Activated naive CD4-positive, alpha-beta T cell treated with anti-CD3 and anti-CD28 coated beads for 36 hours (primary cell): ENCODE data around the gene NFE2. TPM values are rescaled to one million over a fixed set of nuclear protein-coding genes. Genes with fewer than 3 reads are reported as not detected.
A peak's percentile ranks its signal among the peaks of the same experiment; 100 is the strongest.

Source experiments
- CTCF ChIA-PET: fragments of 350-600 bp; sonication (Branson Sonifier 250); formaldehyde crosslinking; loops from one replicate; lab custom pipeline; 2021; ENCODE audit warnings: antibody characterized with exemption; lab: Charles Lee
- DNase-seq: peaks from one replicate; pipeline ENCODE4 v3.0.0-alpha.2; 2020
- H3K27ac Mint-ChIP-seq: one replicate; pipeline ENCODE4 v1.8.0; 2021; ENCODE audit warnings: mild to moderate bottlenecking, mixed read lengths
- H3K27me3 Mint-ChIP-seq: one replicate; pipeline ENCODE4 v1.8.0; 2021; ENCODE audit warnings: low read depth, mixed read lengths
- H3K36me3 Mint-ChIP-seq: one replicate; pipeline ENCODE4 v1.8.0; 2021; ENCODE audit warnings: low read depth, mixed read lengths
- H3K4me1 Mint-ChIP-seq: one replicate; pipeline ENCODE4 v1.8.0; 2021; ENCODE audit warnings: low read depth, mixed read lengths
- H3K4me3 Mint-ChIP-seq: one replicate; pipeline ENCODE4 v1.8.0; 2021; ENCODE audit warnings: mild to moderate bottlenecking, moderate library complexity, mixed read lengths
- H3K9me3 Mint-ChIP-seq: one replicate; pipeline ENCODE4 v1.8.0; 2021; ENCODE audit warnings: mixed read lengths
- intact Hi-C: fragments of 100-400 bp; cut with micrococcal nuclease; formaldehyde crosslinking; loops from one replicate; pipeline ENCODE4 v1.15.1; 2023
- total RNA-seq, 2 experiments: library from RNA; stranded (reverse); gene quantifications; one replicate each; pipeline ENCODE4 v1.2.3, GENCODE V29; 2021

The NFE2 gene
- total RNA-seq: not detected

- Mint-ChIP-seq H3K9me3 (no peaks in the 10 kb centered on the region), H3K4me3 (peak within 1 kb of the TSS; percentile 26)
These were observed at the start of gene NFE2 for GRCh38 chr12:54300732-54301427. Gene NFE2, minus strand, starts transcription at chr12:54301015. Its CDS starts 5,767 bp downstream, at chr12:54295248.

DNA sequence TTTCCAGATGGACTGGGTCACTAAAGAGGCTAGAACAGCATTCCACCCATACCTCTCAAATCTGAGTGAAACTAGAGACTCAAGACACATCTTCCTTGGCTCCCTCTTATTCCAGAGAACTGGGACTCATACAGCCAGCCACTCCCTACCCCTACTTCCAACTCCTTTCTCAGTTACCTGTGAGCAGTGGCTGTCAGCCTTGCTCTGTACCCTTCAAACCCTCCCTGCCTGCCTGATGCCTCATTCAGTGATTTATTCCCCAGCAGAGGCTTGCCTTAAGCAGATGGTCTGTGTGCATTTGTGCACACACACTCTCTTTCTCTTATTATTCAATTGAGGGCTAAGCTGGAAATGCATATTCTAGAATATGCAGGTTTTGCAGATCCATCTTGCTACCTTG is 48.9 kb upstream of the NFE2 start:
- peaks cover 20% of the 10 kb centered on the region for H3K4me1 Mint-ChIP-seq
- no peak for DNase-seq
- no peak overlapping the region for H3K27ac Mint-ChIP-seq
- H3K27me3 Mint-ChIP-seq: no peaks in the 10 kb centered on the region
- H3K36me3 Mint-ChIP-seq: peaks cover 26% of the 10 kb centered on the region
- no peak overlapping the region for H3K4me3 Mint-ChIP-seq
- H3K9me3 Mint-ChIP-seq: no peaks in the 10 kb centered on the region
- intact Hi-C loops: no loop called here
- CTCF ChIA-PET: interaction anchor here (0.8 to 3.7 kb wide), 3 partner anchors 13 to 134 kb away, joined by 3 to 17 read pairs (median 3); no protein-coding TSS in a partner anchor

More at GRCh38 chr12:54300732-54301427, at the start of gene NFE2:
- Mint-ChIP-seq H3K36me3 (no peaks in the 10 kb centered on the region), H3K4me1 (peaks cover 8% of the 10 kb centered on the region), H3K27ac (no peak within 1 kb of the TSS), H3K27me3 (peaks cover 51% of the 10 kb centered on the region)
- peak; percentile 54 for DNase-seq
- intact Hi-C loops: no loop called here
- CTCF ChIA-PET: interaction anchor here (0.8 to 11.2 kb wide), 7 partner anchors 9 to 99 kb away, joined by 3 to 86 read pairs (median 5); partner anchors contain the start of gene COPZ1

- DNase-seq: no peak
- intact Hi-C loops: no loop called here
- peaks cover 20% of the 10 kb centered on the region for H3K4me1 Mint-ChIP-seq
- H3K27me3 Mint-ChIP-seq: no peaks in the 10 kb centered on the region
- H3K9me3 Mint-ChIP-seq: no peaks in the 10 kb centered on the region
- CTCF ChIA-PET: interaction anchor here (0.8 to 3.7 kb wide), 2 partner anchors 13 to 134 kb away, joined by 3 to 17 read pairs; no protein-coding TSS in a partner anchor
- no peak overlapping the region for H3K4me3 Mint-ChIP-seq
- H3K36me3 Mint-ChIP-seq: peaks cover 26% of the 10 kb centered on the region
- no peak overlapping the region for H3K27ac Mint-ChIP-seq
These were observed 48.2 kb upstream of the NFE2 start for GRCh38 chr12:54349036-54349435.

DNA sequence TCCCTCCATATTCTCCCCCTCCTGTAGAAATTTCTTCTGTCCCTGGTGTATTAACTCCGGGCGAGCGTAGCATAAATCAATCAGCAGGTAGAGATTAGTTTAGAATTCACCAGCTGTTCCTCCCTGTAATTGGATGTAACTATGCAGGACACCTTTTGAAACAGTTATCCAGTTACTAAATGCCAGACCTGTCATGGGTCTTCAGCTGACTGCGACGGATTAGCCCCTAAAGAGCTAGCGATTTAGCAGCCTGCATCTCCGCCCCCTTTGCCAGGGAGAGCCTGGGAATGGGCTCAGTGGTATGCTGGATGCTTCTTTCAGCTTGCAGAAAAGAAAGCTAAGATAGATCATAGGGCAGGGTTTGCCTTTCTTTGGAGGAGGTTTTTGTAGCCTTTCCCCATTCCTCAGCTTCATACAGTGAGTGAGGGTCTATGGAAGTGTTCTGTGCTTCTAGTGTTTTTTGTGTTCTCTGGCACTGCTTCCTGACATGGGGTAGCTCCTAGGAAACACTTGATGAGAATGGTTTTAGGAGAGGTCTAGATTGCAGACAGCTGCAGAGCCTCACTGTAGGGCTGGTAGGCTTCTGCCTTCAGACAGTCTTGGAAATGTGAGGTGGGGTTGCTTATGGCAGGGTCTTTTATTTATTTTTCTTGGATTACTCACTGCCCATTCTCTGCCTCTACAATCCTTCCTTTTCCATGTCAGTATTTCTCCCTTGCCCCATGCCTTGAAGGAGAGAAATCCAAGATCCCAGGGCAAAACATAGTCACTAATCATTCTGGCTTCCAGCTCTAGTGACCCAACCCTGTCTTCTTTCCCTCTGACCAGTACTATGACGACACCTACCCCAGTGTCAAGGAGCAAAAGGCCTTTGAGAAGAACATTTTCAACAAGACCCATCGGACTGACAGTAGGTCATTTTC is 40.8 kb upstream of the NFE2 start:
- DNase-seq: no peak
- Mint-ChIP-seq H3K4me3 (no peak overlapping the region), H3K36me3 (peaks cover 20% of the 10 kb centered on the region), H3K27ac (no peak overlapping the region), H3K4me1 (peaks cover 4% of the 10 kb centered on the region), H3K27me3 (no peaks in the 10 kb centered on the region), H3K9me3 (no peaks in the 10 kb centered on the region)
- intact Hi-C loops: no loop called here
- CTCF ChIA-PET: interaction anchor here (0.9 to 1.6 kb wide), 5 partner anchors 17 to 127 kb away, joined by 3 to 5 read pairs (median 3); partner anchors contain the start of gene COPZ1

GRCh38 chr12:54340846-54341245 is 40.0 kb upstream of the NFE2 start:
- intact Hi-C loops: no loop called here
- H3K4me1 Mint-ChIP-seq: peaks cover 6% of the 10 kb centered on the region
- no peaks in the 10 kb centered on the region for H3K9me3 Mint-ChIP-seq
- H3K4me3 Mint-ChIP-seq: no peak overlapping the region
- no peak for DNase-seq
- peaks cover 20% of the 10 kb centered on the region for H3K36me3 Mint-ChIP-seq
- no peaks in the 10 kb centered on the region for H3K27me3 Mint-ChIP-seq
- CTCF ChIA-PET: interaction anchor here (0.8 to 1.6 kb wide), 5 partner anchors 16 to 126 kb away, joined by 3 to 5 read pairs (median 3); partner anchors contain the start of gene COPZ1
- no peak overlapping the region for H3K27ac Mint-ChIP-seq

DNA sequence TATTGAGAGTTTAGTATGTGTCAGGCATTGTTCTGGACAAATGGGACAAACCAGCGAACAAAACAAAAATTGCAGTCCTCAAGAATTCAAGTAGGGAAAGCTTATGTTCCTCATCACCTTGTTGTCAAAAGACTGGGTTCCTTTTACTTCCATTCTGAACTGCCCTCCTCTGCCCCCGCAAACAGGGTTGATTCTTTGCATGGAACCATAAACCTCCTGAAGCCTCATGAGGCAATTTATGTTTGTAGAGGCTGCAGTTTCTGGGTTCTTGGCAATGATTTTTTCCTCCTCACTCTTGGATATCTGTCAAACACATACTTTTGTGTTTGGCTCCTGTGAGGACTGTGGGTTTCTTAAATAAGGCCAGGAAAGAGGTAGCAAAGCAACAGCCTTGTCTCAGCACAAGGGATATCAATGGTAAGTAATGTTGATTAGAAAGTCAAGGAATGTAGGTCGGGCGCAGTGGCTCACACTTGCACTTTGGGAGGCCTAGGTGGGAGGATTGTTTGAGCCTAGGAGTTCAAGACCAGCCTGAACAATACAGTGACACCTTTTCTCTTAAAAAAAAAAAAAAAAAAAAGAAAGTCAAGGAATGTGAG is 38.0 kb upstream of the NFE2 start:
- peaks cover 13% of the 10 kb centered on the region for H3K36me3 Mint-ChIP-seq
- no peak for DNase-seq
- peaks cover 11% of the 10 kb centered on the region for H3K4me1 Mint-ChIP-seq
- no peaks in the 10 kb centered on the region for H3K9me3 Mint-ChIP-seq
- intact Hi-C loops: no loop called here
- no peak overlapping the region for H3K4me3 Mint-ChIP-seq
- H3K27me3 Mint-ChIP-seq: no peaks in the 10 kb centered on the region
- H3K27ac Mint-ChIP-seq: no peak overlapping the region
- CTCF ChIA-PET: interaction anchor here (1.6 to 6.1 kb wide), 3 partner anchors 10 to 46 kb away, joined by 5 to 33 read pairs (median 31); no protein-coding TSS in a partner anchor

GRCh38 chr12:54337854-54338650 is 37.2 kb upstream of the NFE2 start:
- CTCF ChIA-PET: interaction anchor here (1.1 to 6.4 kb wide), 9 partner anchors 9 to 61 kb away, joined by 3 to 92 read pairs (median 31); partner anchors contain the start of gene COPZ1
- no peak for DNase-seq
- no peak overlapping the region for H3K4me3 Mint-ChIP-seq
- peaks cover 18% of the 10 kb centered on the region for H3K4me1 Mint-ChIP-seq
- H3K9me3 Mint-ChIP-seq: no peaks in the 10 kb centered on the region
- intact Hi-C loops: no loop called here
- peaks cover 8% of the 10 kb centered on the region for H3K36me3 Mint-ChIP-seq
- H3K27ac Mint-ChIP-seq: no peak overlapping the region
- no peaks in the 10 kb centered on the region for H3K27me3 Mint-ChIP-seq

DNA sequence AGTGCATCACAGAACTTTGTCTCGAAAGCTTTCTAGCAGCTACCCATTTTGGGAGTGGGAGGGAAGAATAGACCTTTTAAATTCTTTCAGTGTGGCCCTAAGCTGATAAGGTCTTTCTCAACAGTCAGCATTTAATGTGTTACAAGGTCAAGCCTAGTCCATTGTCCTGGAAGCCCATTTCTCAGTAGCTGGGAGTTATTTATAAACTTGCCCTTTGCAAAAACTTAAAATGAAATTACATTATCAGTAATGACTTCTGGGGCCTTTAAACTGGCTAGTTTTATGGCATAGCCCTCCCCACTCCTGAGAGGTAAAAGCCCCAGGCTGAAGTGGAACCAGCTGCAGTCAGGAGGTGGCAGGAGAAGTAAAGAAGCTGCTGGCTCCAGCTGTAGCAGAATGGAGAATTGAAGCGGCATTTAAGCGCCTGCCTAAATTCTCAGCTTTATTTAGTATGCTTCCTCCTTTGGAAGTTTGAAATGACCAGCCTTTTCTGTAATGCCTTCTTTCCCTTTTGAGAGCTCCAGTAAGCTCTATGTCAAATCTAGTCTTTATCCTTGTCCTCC is 36.5 kb upstream of the NFE2 start:
- no peak overlapping the region for H3K27ac Mint-ChIP-seq
- H3K4me1 Mint-ChIP-seq: peaks cover 22% of the 10 kb centered on the region
- no peak for DNase-seq
- no peak overlapping the region for H3K4me3 Mint-ChIP-seq
- H3K36me3 Mint-ChIP-seq: peaks cover 6% of the 10 kb centered on the region
- H3K27me3 Mint-ChIP-seq: no peaks in the 10 kb centered on the region
- CTCF ChIA-PET: interaction anchor here (0.9 to 6.4 kb wide), 13 partner anchors 8 to 118 kb away, joined by 3 to 92 read pairs (median 13); partner anchors contain the start of gene COPZ1
- no peaks in the 10 kb centered on the region for H3K9me3 Mint-ChIP-seq
- intact Hi-C loops: no loop called here

GRCh38 chr12:54333420-54334034 is 32.7 kb upstream of the NFE2 start:
- Mint-ChIP-seq H3K9me3 (no peaks in the 10 kb centered on the region), H3K4me3 (no peak overlapping the region), H3K27me3 (no peaks in the 10 kb centered on the region), H3K4me1 (peaks cover 56% of the 10 kb centered on the region), H3K36me3 (no peaks in the 10 kb centered on the region), H3K27ac (no peak overlapping the region)
- intact Hi-C loops: no loop called here
- DNase-seq: no peak
- CTCF ChIA-PET: interaction anchor here (0.7 to 6.4 kb wide), 11 partner anchors 8 to 169 kb away, joined by 3 to 92 read pairs (median 4); partner anchors contain the start of genes COPZ1 and NCKAP1L

GRCh38 chr12:54331461-54331860 is 30.6 kb upstream of the NFE2 start:
- Mint-ChIP-seq H3K27me3 (no peaks in the 10 kb centered on the region), H3K36me3 (no peaks in the 10 kb centered on the region), H3K4me3 (no peak overlapping the region), H3K9me3 (no peaks in the 10 kb centered on the region), H3K27ac (peak overlapping the region; percentile 50), H3K4me1 (peaks cover 67% of the 10 kb centered on the region)
- intact Hi-C loops: no loop called here
- DNase-seq: no peak
- CTCF ChIA-PET: interaction anchor here (0.6 to 1.8 kb wide), 2 partner anchors 45 to 67 kb away, joined by 5 to 6 read pairs; no protein-coding TSS in a partner anchor
